A673 (cell line): ENCODE results near the gene PAOX.

ENCODE experiments used
- CTCF ChIP-seq: fragments of 300-800, 200-600 bp; sonication (generic); conservative IDR thresholded peaks from 2 replicates; pipeline ENCODE4 v1.5.1; 2017; ENCODE audit warnings: low read depth, mild to moderate bottlenecking, antibody characterized with exemption, low read length, moderate library complexity, mixed read lengths
- EZH2 ChIP-seq: fragments of 200-600 bp; sonication (generic); IDR thresholded peaks from 2 replicates; pipeline ENCODE4 v1.6.1; 2017; ENCODE audit warnings: borderline replicate concordance, low read depth, mild to moderate bottlenecking, mixed read lengths, antibody characterized with exemption, low read length; ENCODE audit not compliant: poor library complexity, severe bottlenecking

- TF ChIP-seq CTCF (no peak), EZH2 (no peak)
Observed at GRCh38 chr10:133418289-133418993, 39.4 kb downstream of the PAOX start.
